IPS-11a (cell line): ENCODE measurements around the gene GALNT9.

Source experiments
- H3K4me3 ChIP-seq: one replicate; pipeline ENCODE4 v1.5.1; 2013; ENCODE audit warnings: low read depth, low read length, control low read depth

GALNT9 gene

GRCh38 chr12:132282031-132282949, 47.1 kb downstream of the GALNT9 start:
- H3K4me3 ChIP-seq: no peak overlapping the region

DNA sequence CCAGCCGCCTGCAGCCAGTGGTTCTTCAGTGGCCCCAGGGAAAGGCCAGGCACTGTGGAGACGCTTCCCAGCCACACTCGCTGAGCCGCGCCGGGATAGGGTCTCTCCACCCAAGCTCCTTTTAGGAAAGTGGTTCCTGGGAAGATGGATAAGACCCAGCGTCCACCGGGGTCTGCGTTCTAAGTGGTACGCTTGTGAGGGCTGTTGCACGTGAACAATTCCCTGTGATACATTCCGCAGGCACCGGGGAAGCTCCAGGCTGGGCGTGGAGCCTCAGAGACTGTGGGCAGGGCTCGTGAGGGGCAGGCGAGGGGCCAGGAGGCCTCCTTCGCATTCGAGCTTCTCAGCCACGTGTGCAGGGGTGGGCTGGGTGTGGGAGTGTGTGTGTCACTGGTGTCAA, 48.4 kb downstream of the GALNT9 start:
- no peak overlapping the region for H3K4me3 ChIP-seq

DNA sequence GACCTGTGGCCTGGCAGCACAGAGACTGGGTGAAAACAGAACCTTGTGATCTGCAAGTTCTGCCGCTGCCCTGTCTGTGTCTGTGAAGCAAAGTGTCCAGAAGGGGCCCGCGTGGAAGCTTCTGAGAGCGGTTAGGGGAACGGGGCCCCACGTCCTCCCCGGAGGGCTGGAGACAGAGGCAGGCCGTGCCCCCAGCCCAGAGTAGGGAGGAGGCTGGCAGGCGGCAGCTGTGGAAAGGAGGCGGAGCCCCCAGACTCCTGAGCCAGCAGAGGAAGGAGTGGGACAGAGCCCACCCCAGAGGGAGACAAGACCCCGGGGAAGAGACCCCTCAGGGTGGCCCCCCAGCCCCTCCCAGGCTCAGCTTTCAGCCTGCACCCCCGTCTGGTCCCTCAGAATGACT, 49.0 kb downstream of the GALNT9 start:
- no peak overlapping the region for H3K4me3 ChIP-seq

DNA sequence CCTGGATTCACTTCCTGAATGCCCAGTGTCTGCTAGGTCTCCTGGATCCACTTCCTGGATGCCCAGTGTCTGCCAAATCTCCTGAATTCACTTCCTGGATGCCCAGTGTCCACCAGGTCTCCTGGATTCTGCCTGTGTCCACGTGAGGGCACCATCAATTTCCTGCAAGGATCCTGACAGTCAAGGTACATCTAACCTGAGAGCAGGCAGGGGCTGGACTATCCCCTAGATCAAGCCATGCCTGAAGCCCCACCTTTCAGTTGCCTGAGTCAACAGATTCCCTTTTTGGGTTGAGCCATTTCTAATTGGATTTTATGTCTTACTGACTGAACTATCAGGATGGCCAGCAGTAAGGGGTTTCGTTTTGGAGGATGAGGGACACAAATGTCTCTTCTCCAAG, 49.5 kb downstream of the GALNT9 start:
- no peak overlapping the region for H3K4me3 ChIP-seq

DNA sequence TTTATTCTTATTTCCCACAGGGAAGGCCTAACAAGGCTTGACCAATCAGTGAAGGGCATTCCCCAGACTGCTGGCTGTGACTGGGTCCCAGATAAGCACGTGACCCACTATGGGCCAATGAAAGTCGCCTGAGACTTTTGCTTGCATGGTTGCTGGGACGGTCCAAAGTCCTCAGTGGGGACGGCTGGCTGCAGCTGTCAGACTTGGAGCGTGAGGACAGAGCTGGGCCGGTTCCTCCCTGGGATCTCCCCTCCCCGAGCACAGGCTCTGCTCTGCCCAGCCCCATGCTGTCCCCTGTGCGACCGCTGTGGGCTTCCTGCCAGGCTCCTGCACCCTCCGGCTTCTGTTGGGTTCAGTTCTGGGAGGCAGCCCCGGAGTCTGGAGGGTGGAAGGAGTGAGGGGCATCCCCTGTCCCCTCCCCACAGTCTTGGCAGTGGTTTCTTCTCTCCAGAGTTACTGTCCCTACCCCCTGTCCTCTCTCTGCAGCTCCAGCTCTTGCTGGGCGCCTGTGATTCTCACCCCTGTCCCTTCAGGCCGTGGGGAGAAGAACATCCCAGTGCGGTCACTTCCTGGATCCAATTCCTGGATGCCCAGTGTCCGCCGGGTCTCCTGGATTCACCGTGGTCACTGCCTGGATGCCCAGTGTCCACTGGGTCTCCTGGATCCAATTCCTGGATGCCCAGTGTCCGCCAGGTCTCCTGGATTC, 50.1 kb downstream of the GALNT9 start:
- H3K4me3 ChIP-seq: no peak overlapping the region

DNA sequence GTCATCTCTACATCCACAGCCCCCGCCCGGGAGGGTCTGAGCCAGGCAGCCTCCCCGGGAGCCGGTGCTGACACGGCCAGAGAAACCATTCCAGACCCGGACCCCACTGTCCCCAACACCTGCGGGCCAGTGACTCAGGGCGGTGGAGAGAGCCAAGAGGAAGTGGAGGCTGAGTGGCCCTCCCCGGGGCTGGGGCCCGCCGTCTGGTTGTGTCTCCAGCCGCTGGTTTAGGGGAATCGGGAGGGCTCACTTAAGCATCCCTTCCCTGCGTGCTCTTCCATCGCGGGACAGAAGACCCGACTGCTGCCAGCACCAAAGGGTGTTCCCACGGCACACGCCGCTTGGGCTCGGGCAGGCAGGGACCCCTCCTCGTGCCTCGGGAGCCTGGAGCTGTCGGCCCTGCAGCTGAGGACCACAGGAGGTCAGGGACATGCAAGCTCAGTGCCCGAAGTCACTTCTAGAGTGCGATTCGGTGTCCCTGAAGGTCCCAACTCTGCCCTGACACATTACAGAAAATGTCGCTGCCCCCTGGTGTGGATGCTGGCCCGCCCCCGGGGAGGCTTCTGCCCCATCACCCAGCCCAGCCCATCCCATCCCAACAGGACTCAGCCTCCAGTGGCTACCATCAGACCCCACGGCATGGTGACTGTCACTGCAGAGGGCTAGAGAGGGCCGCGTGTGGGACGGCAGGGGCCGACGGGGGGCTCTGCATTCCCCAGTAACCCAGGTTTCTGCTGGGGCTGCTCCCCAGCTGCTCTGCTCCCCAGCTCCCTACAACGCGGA, 50.8 kb downstream of the GALNT9 start:
- no peak overlapping the region for H3K4me3 ChIP-seq

GRCh38 chr12:132277949-132278348, 51.4 kb downstream of the GALNT9 start:
- no peak overlapping the region for H3K4me3 ChIP-seq

- no peak overlapping the region for H3K4me3 ChIP-seq
These were observed 51.9 kb downstream of the GALNT9 start for GRCh38 chr12:132277374-132277941.

GRCh38 chr12:132276827-132277373, 52.5 kb downstream of the GALNT9 start:
- no peak overlapping the region for H3K4me3 ChIP-seq

DNA sequence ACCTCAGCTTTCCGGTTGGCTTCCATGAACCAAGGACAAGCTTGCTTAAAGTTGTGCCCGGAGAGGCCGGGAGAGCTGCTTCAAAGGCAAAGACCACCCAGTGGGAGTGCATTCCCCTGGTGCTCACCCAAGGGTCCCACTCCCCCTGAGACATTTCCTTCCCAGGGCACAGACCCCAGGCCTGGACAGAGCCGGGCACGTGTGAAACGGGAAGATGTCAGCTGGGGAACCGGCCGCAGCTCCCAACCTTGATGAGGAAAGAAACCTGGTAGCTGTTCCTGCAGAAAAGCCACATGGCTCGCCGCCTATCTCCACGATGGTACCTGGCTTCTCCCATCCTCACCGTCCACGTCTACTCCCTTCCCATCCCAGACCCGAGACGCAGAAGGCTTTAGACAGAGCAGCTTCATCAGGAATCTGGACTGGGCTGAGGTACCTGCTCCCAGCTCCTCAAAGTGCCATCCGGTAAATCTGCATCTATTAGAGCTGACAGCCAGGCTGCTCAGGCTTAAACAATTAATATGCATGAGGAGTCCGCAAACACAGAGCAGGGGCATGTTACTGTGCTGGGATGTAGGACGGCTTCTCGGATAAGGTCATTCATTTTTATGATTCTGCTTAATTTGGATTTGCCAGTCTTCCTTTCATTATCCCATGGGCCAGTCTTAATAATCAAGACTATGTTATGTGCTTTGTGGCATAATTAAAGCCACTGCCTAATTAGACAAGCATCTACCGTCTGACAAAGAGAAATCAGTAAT, 53.1 kb downstream of the GALNT9 start:
- no peak overlapping the region for H3K4me3 ChIP-seq

GRCh38 chr12:132275631-132276030, 53.8 kb downstream of the GALNT9 start:
- H3K4me3 ChIP-seq: no peak overlapping the region

- H3K4me3 ChIP-seq: no peak overlapping the region
These were observed 54.3 kb downstream of the GALNT9 start for GRCh38 chr12:132275110-132275531.

DNA sequence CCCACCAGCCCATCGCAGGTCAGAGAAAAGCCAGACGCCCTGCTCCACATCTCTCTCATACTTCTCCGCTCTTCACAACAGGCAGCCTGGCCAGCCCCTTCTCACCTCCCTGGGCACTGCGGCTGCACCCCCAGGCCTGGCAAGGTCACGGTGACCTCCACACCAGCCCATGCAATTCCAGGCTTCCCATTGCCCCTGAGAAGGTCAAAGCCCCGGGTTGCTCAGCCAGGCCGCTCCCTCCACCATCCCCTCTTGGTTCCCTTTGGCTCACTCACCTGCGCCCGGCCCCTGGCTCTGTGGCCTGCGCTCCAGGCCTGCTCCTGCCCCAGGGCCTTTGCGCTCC, 55.4 kb downstream of the GALNT9 start:
- H3K4me3 ChIP-seq: no peak overlapping the region

DNA sequence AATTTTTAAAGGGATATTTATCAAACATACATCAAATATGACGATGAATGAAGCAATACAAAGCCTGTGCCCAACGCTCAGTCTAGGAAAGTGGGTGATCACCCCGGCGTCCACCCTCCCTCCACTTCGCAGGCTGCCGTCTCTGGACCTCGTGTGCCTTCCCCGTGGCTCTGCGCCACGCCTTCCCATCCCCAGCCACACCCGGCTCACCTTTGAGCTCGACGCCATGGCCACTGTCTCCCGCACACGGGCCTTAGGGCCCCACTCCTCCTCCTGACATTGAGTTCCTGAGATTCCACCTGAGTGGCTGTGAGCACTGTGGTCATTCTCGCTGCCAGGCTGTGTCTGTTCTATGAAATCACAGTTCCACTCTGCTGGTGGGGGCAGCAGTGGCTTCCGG, 56.7 kb downstream of the GALNT9 start:
- no peak overlapping the region for H3K4me3 ChIP-seq

DNA sequence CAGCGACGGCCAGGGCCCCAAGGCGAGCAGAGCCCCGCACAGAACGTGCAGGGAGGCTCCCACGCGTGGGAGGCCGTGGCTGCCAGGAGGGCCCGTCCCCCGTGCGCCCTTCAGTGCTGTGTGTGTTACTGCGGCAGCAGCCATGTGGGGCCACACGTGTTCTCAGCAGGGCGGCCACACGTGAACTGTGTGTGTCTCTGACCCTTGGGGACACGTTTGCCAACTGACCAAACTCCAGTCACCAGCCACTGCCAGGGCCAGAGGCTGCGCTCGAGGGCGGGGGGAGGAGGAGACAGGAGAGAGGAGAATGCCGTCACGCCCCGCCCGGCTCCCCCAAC, 57.7 kb downstream of the GALNT9 start:
- H3K4me3 ChIP-seq: no peak overlapping the region

GRCh38 chr12:132270969-132271754, 58.2 kb downstream of the GALNT9 start:
- no peak overlapping the region for H3K4me3 ChIP-seq

GRCh38 chr12:132270516-132270915, 58.9 kb downstream of the GALNT9 start:
- H3K4me3 ChIP-seq: no peak overlapping the region

DNA sequence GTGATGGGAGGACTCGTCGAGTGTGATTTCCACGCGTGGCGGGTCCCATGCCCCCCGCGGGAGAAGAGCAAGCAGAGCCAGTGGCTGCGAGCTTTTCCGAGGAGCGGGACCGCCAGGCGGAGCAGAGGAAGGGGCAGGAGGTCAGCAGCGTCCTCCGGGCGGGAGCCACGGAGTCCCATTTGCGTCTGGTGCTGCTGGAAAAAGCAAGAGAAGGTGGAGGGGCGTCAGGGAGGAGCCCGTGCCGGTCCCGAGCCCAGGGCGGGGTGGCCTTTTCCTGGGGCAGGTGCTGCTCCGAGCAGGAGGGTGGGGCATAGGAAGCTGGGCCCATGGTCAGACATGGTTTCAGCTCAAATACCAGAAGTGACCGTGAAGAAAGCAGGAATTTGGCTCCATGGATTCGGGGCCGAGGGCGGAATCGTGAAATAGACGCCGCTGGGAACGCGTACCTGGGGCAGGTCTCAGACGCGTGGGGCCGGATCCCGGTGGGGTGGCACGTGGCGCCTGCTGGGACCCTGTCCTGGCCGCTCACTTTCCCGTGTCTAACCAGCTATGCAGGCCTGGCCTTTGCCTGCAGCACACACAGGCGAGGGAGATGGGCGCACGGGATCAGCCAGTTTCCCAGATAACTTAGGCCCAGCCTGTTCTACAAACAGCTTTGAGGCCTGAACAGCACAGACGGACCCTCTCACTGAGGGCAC, 60.0 kb downstream of the GALNT9 start:
- H3K4me3 ChIP-seq: no peak overlapping the region

GRCh38 chr12:132268674-132269073, 60.7 kb downstream of the GALNT9 start:
- H3K4me3 ChIP-seq: no peak overlapping the region
